COR-L47 (cell line): ENCODE measurements around the gene DRC3.
"Not testable (repeated sequence)": the region's sequence is repeated elsewhere in the genome, so short reads cannot be mapped to it uniquely, and the experiment has no call there.

Experiments
- DNase-seq: peaks from one replicate; lab custom pipeline; 2025; lab: John Stamatoyannopoulos, UW

Gene DRC3

GRCh38 chr17:17941015-17941414, 31.6 kb upstream of the DRC3 start:
- DNase-seq, result no peak

DNA sequence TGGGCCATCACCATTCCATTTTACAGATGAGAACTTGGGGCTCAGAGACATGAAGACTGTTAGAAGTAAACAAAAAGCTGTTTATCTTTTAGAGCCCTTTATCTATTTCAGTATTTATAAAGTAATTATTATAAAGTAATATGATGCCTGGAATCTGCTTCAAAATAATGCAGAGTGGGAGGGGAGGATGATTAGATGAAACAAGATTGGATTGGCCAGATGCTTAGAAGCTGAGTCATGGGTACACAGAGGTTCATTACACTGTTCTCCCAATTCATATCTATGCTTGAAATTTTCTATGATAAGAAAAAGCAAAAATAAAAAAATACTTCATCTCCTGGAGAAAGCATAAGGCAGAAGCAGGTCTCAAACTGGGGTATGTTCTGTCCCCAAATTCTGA, 29.8 kb upstream of the DRC3 start:
- no peak for DNase-seq

GRCh38 chr17:17943281-17943984, 29.2 kb upstream of the DRC3 start:
- no peak for DNase-seq

DNA sequence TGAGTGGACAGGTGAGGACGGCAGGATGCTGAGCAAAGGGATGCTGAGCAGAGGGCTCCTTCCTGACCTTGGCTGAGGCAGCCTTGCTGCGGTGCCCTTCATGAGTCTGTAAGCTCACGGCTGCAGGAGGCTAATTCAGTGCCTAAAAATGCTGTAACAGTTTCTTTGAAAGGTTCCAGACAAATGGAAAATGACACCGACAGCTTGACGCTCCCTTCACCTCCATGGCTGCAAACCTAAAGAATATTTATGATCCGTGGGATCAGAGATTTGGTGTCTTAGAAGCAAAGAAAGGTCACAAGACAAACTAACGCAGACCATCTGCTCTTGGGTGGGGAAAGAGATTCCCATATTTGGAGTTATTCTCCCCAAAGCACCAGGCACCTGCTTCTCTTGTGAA, 28.4 kb upstream of the DRC3 start:
- no peak for DNase-seq

- no peak for DNase-seq
Measured at GRCh38 chr17:17944743-17945142, 27.9 kb upstream of the DRC3 start.

DNA sequence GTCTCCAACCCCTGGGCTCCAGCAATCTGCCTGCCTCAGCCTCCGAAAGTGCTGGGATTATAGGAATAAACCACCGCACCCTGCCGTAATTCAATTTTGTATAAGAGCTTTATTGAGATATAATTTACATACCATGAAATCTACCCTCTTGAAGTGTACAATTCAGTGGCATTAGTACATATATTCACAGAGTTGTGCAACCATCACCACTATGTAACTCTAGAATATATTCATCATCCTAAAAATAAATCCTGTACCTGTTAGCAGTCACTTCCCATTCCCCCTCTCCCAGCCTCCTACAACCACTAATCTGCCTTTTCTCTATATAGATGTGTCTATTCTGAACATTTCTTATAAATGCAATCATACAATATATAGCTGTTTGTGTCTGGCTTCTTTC, 26.6 kb upstream of the DRC3 start:
- no peak for DNase-seq

GRCh38 chr17:17947309-17947708, 25.4 kb upstream of the DRC3 start:
- no peak for DNase-seq

DNA sequence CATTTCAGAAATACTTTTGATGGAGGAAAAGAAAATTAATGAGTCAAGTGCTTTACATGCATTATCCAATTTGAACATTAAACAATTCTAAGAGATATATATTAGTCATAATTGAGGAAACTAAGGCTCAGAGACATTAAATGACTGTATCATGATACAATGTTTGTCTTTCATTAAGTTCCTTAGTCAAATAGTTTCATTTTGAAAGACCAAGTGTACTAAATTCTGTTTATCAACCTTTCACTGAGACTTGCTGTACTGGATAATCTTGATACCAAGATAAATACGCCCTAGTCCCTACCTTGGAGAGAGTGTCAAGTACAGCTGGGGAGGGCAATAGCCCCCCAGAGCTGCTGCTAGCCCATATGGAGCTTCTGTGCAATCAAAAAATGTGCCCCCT, 24.7 kb upstream of the DRC3 start:
- no peak for DNase-seq

DNA sequence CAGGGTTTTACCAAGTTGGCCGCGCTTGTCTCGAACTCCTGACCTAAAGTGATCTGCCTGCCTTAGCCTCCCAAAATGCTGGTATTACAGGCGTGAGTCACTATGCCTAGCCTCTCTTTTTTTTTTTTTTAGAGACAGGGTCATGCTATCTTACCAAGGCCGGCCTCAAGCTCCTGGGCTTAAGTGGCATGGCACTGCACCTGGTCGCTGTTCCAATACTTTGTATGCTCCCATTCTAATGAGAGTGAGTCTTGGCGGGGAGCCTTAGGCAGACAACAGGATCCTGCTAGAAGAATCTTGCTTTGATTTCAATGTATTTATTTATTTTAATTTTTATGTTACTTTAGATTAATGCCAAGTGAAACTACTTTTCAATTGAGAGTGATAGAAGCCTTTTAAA, 22.3 kb upstream of the DRC3 start:
- DNase-seq, result no peak

DNA sequence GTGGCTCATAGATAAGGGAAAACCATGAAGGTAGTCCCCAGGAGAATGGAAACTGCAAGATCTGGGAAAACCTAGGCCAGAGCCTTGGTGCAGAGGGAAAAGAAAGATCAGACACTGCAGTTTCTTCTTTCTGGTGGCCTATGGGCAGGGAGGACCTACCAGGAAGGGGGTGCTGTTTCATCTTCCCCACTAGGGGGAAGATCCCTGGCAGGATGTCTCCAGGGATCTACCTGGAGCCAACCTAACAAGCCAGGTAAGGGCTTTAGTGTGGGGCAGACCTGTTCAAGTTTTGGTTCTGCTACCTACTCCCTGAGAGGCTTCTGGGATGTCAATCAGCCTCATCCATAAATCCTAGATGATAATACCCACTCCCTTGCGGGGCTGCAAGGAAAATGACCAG, 21.9 kb upstream of the DRC3 start:
- DNase-seq, result no peak

DNA sequence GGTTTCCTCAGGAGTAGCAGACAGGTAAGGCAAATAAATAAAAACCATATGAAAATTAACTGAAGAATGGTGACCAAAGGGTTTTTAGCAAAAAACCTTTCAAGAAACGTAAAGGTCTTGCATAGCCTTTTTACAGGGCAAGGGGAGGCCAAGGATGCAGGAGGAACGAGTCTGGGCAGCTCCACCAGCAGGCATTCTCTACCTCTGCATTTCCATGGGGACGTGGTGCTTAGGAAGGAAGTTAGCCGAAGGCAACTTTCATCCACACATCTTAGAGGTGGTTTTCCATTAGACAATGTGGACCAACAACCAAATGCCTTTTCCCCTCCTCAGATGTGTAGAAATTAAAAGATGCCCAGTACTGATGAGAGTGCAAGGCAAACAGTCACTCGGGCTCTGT, 21.1 kb upstream of the DRC3 start:
- DNase-seq, result no peak

- DNase-seq, result no peak
Measured at GRCh38 chr17:17952691-17953090, 20.0 kb upstream of the DRC3 start.

DNA sequence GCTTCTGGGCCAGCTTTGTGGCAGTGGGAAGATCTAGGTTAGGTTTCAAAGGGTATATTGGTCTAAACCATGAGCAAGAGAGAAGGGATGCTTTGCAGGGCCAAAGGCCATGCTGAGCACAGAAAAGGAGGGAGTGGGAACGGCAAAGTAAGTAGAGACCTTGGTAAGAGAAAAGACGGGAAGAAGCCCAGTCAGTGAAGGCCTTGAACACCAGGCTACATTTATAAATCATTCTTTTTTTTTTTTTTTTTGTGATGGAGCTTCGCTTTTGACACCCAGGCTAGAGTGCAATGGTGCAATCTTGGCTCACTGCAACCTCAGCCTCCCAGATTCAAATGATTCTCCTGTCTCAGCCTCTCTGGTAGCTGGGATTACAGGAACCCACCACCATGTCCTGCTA, 18.6 kb upstream of the DRC3 start:
- no peak for DNase-seq

GRCh38 chr17:17955790-17956341, 16.8 kb upstream of the DRC3 start:
- DNase-seq, result not testable (repeated sequence)

- DNase-seq, result no peak
Measured at GRCh38 chr17:17957584-17957916, 15.1 kb upstream of the DRC3 start.

GRCh38 chr17:17958982-17959381, 13.7 kb upstream of the DRC3 start:
- DNase-seq, result no peak

GRCh38 chr17:17959520-17960361, 12.9 kb upstream of the DRC3 start:
- no peak for DNase-seq

GRCh38 chr17:17960500-17961030, 12.1 kb upstream of the DRC3 start:
- no peak for DNase-seq

- no peak for DNase-seq
Measured at GRCh38 chr17:17963066-17963465, 9.6 kb upstream of the DRC3 start.

GRCh38 chr17:17963694-17964436, 8.8 kb upstream of the DRC3 start:
- no peak for DNase-seq

DNA sequence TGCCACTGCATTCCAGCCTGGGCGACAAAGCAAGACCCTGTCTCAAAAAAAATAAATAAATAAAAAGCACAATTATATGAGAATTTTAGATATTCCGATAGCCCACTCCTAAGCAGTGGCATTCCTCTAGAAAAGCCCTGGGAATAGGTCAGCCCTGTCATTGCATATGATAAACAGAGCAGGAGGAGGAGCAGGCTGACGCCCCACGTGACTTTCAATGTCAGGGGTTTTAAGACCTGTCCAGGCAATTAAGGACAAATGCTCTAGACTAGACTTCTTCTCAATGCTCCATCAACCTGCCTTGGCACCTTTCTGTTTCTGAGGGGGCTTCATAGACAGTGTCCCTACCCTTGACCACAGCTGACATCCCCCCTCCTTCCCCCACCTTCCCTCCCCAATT, 8.0 kb upstream of the DRC3 start:
- no peak for DNase-seq

- no peak for DNase-seq
Measured at GRCh38 chr17:17965152-17965721, 7.4 kb upstream of the DRC3 start.
